ENCODE data around the gene PHACTR3.

PHACTR3 gene

DNA sequence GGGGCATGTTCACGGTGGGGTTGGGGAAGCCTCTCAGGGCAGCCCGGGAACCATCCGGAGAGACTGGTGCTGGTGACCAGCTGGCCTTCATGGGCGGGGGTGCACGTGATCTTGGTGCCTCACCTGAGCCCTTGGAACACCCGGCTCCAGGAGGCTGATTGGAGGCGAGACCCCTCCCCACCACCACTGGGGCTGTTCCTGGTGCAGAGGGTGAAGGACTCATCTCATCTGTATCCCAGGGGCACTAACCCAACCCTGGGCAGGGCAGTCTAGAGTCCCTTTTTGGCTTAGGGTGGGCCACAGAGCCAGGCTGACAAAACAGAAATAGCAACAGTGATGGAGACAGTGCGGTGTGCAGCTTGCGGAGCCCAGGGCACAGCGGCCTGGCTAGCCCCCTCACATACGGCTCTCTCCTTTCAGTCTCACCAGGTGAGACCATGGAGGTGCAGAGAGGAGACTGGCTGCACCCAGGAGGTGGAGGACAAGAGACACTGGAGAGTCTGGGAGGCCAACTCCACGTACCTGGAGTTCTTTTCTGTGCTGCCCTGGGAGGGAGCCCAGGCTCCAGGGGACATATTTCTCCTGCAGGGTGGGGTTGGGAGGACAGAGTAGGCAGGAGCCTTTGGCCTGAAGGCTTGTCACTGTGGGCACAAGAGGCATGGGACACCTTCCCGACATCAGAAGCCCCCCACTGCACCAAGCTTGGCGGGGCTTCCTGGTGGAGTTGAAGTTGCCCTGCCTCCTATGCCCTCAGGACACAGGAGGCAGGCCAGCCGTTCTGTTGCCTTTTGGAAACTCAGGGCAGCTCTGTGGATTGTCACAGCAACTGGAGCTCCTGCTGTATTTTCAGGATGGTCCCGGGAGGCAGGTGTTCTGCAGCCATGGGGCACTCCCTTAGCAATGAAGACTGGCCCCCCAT is 223.1 kb downstream of the PHACTR3 start:
- TF ChIP-seq, protein P1, sequence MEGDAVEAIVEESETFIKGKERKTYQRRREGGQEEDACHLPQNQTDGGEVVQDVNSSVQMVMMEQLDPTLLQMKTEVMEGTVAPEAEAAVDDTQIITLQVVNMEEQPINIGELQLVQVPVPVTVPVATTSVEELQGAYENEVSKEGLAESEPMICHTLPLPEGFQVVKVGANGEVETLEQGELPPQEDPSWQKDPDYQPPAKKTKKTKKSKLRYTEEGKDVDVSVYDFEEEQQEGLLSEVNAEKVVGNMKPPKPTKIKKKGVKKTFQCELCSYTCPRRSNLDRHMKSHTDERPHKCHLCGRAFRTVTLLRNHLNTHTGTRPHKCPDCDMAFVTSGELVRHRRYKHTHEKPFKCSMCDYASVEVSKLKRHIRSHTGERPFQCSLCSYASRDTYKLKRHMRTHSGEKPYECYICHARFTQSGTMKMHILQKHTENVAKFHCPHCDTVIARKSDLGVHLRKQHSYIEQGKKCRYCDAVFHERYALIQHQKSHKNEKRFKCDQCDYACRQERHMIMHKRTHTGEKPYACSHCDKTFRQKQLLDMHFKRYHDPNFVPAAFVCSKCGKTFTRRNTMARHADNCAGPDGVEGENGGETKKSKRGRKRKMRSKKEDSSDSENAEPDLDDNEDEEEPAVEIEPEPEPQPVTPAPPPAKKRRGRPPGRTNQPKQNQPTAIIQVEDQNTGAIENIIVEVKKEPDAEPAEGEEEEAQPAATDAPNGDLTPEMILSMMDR (conservative IDR thresholded peaks at IDR 0.05; ENCODE audit: low read depth, low read length), result no peak
- DNase-seq (ENCODE audit: low read depth), result no peak
- no peak overlapping the region for H3K4me3 ChIP-seq (ENCODE audit: low read depth, low read length)

DNA sequence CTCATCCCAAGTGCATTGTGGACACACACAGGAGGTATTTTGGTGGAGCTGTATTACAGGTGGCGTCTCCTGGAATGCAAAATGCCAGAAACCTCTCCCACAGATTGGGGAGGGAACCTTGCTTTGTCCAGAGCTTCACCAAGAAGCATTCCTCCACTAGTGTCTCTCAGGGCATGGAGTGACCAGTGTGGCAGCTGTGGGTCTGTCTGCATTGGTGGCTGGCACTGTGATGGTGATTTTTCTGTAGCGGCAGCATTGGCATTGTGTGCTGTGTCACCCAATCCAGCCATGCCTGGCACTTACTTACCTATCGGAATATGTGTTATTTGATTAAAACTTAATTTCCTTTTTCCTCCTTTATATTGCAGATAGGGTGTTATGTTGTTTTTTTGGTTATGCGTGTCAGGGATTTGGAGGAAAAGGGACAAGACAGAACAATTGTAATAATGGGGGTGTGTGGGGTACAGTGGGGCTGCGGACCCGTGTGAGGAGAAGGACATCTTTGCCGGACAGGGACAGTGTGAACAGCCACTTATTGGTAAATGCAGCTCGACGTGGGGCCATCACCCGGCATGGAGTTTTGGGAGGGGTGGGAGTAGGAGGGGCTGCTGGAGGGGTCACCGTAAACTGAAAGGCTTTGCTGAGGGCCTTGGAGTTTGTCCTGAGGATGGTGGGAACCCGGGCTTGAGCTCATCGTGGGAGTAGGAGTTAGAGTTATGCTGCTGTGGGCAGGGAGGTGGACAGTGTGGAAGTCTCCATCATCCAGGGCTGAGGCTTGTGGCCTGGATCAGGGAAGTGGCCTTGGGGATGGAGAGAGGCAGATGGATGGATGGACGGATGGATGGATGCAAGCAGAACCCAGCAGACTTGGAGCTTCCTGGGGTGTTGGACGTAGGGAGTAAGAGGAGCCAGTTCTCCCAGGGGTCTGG is 224.0 kb downstream of the PHACTR3 start:
- TF ChIP-seq, protein P1 (conservative IDR thresholded peaks at IDR 0.05; ENCODE audit: low read depth, low read length), result no peak
- no peak for DNase-seq (ENCODE audit: low read depth)
- H3K4me3 ChIP-seq (ENCODE audit: low read depth, low read length), result no peak overlapping the region

DNA sequence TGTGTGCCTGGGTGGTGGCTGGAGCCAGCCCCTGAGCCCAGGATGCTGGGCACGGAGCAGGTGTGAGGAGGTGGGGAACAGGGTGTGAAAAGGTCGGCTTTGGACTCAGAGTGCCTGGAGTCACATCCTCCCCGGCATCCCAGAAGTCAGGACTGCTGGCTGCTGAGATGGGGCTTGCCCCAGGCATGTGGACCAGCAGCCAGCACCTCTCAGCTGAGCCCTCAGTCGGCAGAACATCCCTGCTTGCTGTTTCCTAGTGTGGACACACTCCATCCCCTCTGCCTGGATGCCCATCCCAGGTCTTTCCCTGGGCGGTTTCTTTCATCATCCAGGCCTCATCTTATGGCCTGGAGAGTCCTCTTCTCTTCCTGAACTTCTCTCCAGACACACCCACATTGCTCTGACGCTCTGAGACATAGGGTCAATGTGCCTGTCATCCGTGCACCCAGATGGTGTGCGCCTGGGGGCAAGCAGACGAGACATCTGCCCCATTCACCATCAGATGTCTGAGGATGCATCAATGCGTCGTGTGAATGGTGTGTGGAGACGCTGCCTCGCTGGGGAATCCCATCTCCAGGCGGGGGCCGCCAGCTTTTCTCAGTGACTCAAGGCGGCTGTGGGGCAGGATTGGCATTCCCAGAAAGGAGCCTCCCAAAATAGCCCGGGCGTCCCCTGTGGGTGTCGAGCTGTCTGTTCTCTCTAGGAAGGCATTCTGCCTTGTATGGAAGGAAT is 224.9 kb downstream of the PHACTR3 start:
- TF ChIP-seq, protein P1 (conservative IDR thresholded peaks at IDR 0.05; ENCODE audit: low read depth, low read length), result no peak
- DNase-seq (ENCODE audit: low read depth), result no peak
- H3K4me3 ChIP-seq (ENCODE audit: low read depth, low read length), result no peak overlapping the region

DNA sequence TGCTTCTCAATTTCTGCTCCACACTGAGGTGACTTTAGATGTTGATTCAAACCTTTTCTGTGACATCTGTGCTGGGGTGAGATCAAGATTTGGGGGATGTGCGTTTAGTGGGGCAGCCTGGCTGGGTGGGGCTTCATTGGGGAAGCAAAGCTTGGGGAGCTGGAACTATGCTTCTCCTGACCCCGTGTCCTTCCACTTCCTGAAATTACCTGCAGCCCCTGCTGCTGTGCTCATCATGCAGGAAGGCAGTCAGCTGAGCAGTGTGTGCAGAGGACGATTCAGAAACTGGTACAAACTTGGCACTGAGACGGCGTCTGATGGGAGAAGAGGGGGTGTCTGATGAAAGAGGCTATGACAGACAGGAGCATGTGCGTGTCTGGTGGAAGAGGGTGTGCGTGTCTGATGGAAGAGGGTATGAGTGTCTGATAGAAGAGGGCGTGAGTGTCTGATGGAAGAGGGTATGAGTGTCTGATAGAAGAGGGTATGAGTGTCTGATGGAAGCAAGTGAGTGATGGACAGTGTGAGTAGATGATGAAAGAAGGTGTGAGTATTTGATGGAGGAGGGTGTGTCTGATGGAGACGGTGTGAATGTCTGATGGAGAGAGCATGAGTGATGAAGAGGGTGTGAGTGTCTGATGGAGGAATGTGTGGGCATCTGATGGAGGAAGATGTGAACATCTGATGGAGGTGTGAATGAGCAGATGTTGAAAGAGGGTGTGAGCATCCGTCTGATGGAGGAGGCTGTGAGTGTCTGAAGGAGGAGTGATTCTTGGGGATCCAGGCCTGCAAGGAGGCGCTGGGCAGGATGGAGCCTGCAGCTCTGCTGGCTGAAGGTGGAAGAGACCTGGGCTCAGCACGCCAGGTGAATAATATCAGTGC is 225.7 kb downstream of the PHACTR3 start:
- no peak for DNase-seq (ENCODE audit: low read depth)
- H3K4me3 ChIP-seq (ENCODE audit: low read depth, low read length), result no peak overlapping the region
- TF ChIP-seq, protein P1 (conservative IDR thresholded peaks at IDR 0.05; ENCODE audit: low read depth, low read length), result no peak

DNA sequence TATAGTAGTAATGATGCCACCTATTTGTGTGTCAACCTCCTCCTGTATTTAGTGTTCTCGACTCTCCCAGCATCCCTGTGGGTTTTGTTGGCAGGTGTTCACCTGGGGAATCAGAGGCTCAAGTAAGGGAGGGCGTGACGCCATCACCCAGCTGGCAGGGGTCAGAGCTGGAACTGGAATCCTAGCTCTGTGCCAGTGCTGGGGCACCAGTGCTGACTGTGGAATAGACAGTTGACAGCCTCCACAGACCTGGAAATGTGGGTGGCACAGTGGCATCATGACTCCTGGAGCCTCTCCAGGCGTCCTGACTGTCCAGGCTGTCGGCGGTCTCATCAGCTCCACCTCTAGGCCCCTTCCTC is 226.3 kb downstream of the PHACTR3 start:
- no peak for DNase-seq (ENCODE audit: low read depth)
- no peak overlapping the region for H3K4me3 ChIP-seq (ENCODE audit: low read depth, low read length)
- TF ChIP-seq, protein P1 (conservative IDR thresholded peaks at IDR 0.05; ENCODE audit: low read depth, low read length), result no peak

Measured in choroid plexus epithelial cell (primary cell).